ENCODE data around the gene CYP2W1.

CYP2W1 gene

DNA sequence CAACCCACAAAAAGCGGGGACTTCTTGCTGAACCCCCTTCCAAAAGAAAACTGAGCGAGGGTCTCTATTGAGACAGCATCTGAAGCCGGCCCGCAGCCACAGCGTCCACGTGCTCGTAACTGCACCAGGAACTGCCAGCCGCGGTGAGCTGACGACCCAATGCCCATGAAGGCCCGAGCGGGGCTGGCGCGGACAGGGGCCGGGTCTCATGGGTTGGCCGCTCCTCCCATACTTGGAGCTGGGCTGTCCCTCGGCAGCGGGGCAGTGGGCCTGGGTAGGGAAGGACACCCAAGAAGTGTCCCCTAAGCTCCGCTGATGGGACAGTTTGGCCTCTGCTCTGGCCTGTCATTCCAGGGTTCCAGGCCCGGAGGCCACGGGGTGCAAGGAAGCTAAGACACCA is 22.3 kb downstream of the CYP2W1 start:
- H3K4me1 Mint-ChIP-seq: peaks cover 33% of the 10 kb centered on the region
- TF ChIP-seq, protein P1, sequence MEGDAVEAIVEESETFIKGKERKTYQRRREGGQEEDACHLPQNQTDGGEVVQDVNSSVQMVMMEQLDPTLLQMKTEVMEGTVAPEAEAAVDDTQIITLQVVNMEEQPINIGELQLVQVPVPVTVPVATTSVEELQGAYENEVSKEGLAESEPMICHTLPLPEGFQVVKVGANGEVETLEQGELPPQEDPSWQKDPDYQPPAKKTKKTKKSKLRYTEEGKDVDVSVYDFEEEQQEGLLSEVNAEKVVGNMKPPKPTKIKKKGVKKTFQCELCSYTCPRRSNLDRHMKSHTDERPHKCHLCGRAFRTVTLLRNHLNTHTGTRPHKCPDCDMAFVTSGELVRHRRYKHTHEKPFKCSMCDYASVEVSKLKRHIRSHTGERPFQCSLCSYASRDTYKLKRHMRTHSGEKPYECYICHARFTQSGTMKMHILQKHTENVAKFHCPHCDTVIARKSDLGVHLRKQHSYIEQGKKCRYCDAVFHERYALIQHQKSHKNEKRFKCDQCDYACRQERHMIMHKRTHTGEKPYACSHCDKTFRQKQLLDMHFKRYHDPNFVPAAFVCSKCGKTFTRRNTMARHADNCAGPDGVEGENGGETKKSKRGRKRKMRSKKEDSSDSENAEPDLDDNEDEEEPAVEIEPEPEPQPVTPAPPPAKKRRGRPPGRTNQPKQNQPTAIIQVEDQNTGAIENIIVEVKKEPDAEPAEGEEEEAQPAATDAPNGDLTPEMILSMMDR (IDR thresholded peaks at IDR 0.05): no peak
- H3K27me3 Mint-ChIP-seq (ENCODE audit: low read depth, poor library complexity): no peaks in the 10 kb centered on the region
- no peak for DNase-seq
- no peak overlapping the region for H3K4me3 Mint-ChIP-seq
- H3K9me3 Mint-ChIP-seq: no peaks in the 10 kb centered on the region
- peaks cover 18% of the 10 kb centered on the region for H3K36me3 Mint-ChIP-seq (ENCODE audit: low read depth)
- no peak overlapping the region for H3K27ac Mint-ChIP-seq

DNA sequence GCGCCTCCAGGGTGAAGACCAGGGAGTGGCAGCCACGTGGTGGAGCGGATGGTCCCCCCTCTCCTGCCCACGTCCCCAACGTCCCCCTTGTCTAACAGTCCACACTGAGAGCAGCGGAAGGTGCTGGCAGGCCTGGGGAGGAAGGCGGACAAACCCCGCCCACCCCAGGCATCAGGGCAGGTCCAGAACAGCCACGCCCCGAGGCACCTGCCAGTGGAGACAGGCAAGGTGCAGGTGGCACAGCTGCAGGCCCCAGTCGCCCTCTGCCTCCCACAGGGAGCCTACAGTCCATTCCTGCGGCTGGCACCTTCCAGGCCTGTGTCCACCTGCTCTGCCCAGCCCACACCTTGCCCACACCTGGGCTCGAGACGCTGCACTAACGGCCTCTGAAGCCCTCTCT is 24.9 kb downstream of the CYP2W1 start:
- H3K4me1 Mint-ChIP-seq: peaks cover 24% of the 10 kb centered on the region
- no peak overlapping the region for H3K27ac Mint-ChIP-seq
- no peak overlapping the region for H3K4me3 Mint-ChIP-seq
- no peaks in the 10 kb centered on the region for H3K9me3 Mint-ChIP-seq
- peaks cover 18% of the 10 kb centered on the region for H3K36me3 Mint-ChIP-seq (ENCODE audit: low read depth)
- TF ChIP-seq, protein P1 (IDR thresholded peaks at IDR 0.05): no peak
- no peak for DNase-seq
- H3K27me3 Mint-ChIP-seq (ENCODE audit: low read depth, poor library complexity): no peaks in the 10 kb centered on the region

DNA sequence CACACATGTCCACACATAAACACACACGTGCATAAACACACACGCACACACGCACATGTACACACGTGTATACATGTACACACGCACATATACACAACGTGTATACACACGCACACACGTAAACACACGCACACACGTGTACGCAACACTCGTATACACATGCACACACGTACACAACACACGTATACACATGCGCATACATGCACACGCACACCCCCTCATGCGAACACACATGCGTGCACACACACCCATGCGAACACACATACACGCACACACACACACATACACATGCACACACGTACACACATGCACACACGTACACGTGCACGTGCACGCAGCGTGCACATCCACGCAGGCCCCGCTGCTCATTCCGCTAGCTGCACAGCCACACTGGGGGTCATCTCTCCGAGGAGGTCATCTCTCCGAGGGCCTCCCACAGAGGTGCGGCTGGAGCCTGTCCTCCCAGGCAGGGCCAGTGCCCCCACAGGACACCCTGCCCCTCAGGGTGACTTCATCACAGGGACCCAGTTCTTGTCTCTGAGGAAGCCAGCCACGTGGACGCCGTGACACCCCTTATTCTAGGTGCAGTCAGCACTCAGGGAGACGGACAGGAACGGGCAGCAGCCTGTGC is 25.9 kb downstream of the CYP2W1 start:
- TF ChIP-seq, protein P1 (IDR thresholded peaks at IDR 0.05): no peak
- no peak overlapping the region for H3K4me3 Mint-ChIP-seq
- H3K27ac Mint-ChIP-seq: peak overlapping the region; percentile 22
- H3K27me3 Mint-ChIP-seq (ENCODE audit: low read depth, poor library complexity): no peaks in the 10 kb centered on the region
- peaks cover 18% of the 10 kb centered on the region for H3K36me3 Mint-ChIP-seq (ENCODE audit: low read depth)
- H3K4me1 Mint-ChIP-seq: peaks cover 27% of the 10 kb centered on the region
- H3K9me3 Mint-ChIP-seq: no peaks in the 10 kb centered on the region
- DNase-seq: no peak

DNA sequence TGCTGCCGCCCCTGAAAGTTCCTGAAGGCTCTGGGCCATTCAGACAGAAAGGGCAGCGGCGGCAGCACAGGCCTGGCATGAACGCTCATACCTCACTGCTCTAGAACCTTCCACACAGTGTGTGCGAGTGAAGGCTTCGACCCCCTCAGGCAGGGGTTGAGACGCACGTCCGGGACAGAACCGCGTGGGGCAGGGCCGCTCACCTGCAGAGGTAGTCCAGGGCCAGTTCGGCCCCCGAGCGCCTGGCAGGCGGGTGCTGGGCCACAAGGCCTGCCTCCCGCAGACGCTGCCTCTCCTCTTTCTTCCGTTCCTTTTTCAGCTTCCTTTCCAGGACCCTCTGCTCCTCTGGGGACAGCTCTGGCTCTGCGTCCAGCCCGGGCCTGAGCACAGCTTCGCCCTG is 26.8 kb downstream of the CYP2W1 start:
- Mint-ChIP-seq H3K9me3 (no peaks in the 10 kb centered on the region), H3K36me3 (ENCODE audit: low read depth) (peaks cover 18% of the 10 kb centered on the region), H3K4me3 (no peak overlapping the region), H3K4me1 (peaks cover 26% of the 10 kb centered on the region), H3K27me3 (ENCODE audit: low read depth, poor library complexity) (no peaks in the 10 kb centered on the region), H3K27ac (peak overlapping the region; percentile 59)
- DNase-seq: no peak
- TF ChIP-seq, protein P1 (IDR thresholded peaks at IDR 0.05): no peak

DNA sequence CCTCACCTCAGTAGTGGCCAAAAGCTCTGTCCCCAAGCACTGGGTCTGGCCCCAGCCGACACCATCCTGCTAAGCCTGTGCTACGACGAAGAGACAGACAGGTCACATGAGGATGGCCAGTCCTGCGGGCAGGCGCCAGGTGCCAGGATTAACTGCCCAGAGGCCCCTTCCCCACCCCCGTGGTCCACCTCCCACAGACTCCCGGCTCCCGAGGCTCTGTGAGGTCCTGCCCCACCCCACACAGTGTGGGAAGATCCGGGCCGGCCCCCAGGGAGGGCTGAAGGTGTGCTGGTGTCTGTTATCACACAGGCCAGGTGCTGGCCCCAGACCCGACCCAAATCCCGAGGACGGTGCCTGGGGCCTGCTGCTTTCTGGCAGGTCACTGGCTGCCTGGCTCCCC is 27.2 kb downstream of the CYP2W1 start:
- H3K9me3 Mint-ChIP-seq: no peaks in the 10 kb centered on the region
- DNase-seq: no peak
- TF ChIP-seq, protein P1 (IDR thresholded peaks at IDR 0.05): no peak
- H3K27me3 Mint-ChIP-seq (ENCODE audit: low read depth, poor library complexity): no peaks in the 10 kb centered on the region
- H3K36me3 Mint-ChIP-seq (ENCODE audit: low read depth): peaks cover 18% of the 10 kb centered on the region
- H3K27ac Mint-ChIP-seq: peak overlapping the region; percentile 59
- peaks cover 26% of the 10 kb centered on the region for H3K4me1 Mint-ChIP-seq
- H3K4me3 Mint-ChIP-seq: no peak overlapping the region

DNA sequence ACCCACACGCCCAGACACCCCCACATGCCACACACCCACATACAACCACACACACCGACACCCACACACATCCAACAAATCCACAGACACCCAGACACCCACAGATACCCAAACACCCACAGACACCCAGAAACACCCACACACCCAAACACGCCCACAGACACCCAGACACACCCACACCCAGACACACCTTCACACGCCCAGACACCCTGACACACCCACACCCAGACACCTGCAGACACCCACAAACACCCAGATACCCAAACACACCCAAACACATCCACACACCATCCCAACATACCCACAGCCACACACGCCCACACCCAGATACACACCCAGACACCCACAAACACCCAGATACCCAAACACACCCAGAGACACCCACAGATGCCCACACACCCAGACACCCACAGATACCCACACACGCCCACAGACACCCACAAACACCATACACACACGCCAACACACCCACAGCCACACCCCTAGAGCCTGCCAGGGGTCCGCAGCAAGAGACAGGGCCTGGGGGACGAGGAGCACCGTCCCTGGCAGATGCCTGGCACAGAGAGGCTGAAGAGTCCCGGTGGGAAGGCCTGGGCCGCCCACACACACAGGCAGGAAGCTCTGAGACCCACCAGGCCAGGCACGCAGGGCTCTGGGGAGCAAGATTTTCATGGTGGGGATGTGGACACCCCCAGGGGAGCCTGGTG is 28.5 kb downstream of the CYP2W1 start:
- Mint-ChIP-seq H3K27ac (no peak overlapping the region), H3K4me1 (peaks cover 23% of the 10 kb centered on the region), H3K36me3 (ENCODE audit: low read depth) (peaks cover 13% of the 10 kb centered on the region), H3K9me3 (no peaks in the 10 kb centered on the region), H3K4me3 (no peak overlapping the region), H3K27me3 (ENCODE audit: low read depth, poor library complexity) (no peaks in the 10 kb centered on the region)
- DNase-seq: no peak
- TF ChIP-seq, protein P1 (IDR thresholded peaks at IDR 0.05): no peak
